Karpas-422 (cell line): ENCODE results near the gene SGIP1. TPM values are rescaled to one million over a fixed set of nuclear protein-coding genes. Genes with fewer than 3 reads are reported as not detected.

Experiments used
- DNase-seq: peaks from one replicate; pipeline ENCODE4 v3.0.0-alpha.2; 2015
- H2AFZ ChIP-seq: fragments of 200-600 bp; sonication (generic); 2 replicates; pipeline ENCODE4 v1.6.1; 2014; ENCODE audit warnings: antibody characterized with exemption, low read length, mixed read lengths
- H3K27ac ChIP-seq: fragments of 200-600 bp; sonication (generic); 2 replicates; pipeline ENCODE4 v1.5.1; 2014; ENCODE audit warnings: mild to moderate bottlenecking, low read length, moderate library complexity
- H3K27me3 ChIP-seq: fragments of 200-600 bp; sonication (generic); 2 replicates; pipeline ENCODE4 v1.6.1; 2014; ENCODE audit warnings: low read length, mixed read lengths
- H3K36me3 ChIP-seq: fragments of 200-600 bp; sonication (generic); 2 replicates; pipeline ENCODE4 v1.6.1; 2014; ENCODE audit warnings: low read length, mixed read lengths; ENCODE audit not compliant: insufficient read depth
- H3K4me1 ChIP-seq: fragments of 200-600 bp; sonication (generic); 2 replicates; pipeline ENCODE4 v1.6.1; 2014; ENCODE audit warnings: mild to moderate bottlenecking, low read length, mixed read lengths
- H3K4me2 ChIP-seq: fragments of 200-600 bp; sonication (generic); 2 replicates; pipeline ENCODE4 v1.6.1; 2014; ENCODE audit warnings: low read length, low read depth, mild to moderate bottlenecking; ENCODE audit not compliant: poor library complexity, severe bottlenecking
- H3K4me3 ChIP-seq: fragments of 200-600 bp; sonication (generic); 2 replicates; pipeline ENCODE4 v1.5.1; 2014; ENCODE audit warnings: mild to moderate bottlenecking, antibody characterized with exemption, low read length, mixed read lengths
- H3K79me2 ChIP-seq: fragments of 200-600 bp; sonication (generic); 2 replicates; pipeline ENCODE4 v1.6.1; 2014; ENCODE audit warnings: mild to moderate bottlenecking, low read length, mixed read lengths
- H3K9ac ChIP-seq: fragments of 200-600 bp; sonication (generic); 2 replicates; pipeline ENCODE4 v1.6.0; 2014; ENCODE audit warnings: low read length
- H3K9me2 ChIP-seq: fragments of 200-600 bp; sonication (generic), shearing (Covaris generic); replicated peaks from 2 replicates; pipeline ENCODE4 v1.6.0; 2014; ENCODE audit warnings: mild to moderate bottlenecking, low read length, moderate library complexity; ENCODE audit not compliant: insufficient read depth
- H3K9me3 ChIP-seq: fragments of 300-700, 200-600 bp; sonication (generic); 2 replicates; pipeline ENCODE4 v1.6.1; 2014; ENCODE audit warnings: low read length, mixed read lengths
- H4K20me1 ChIP-seq: fragments of 200-600 bp; sonication (generic); 2 replicates; pipeline ENCODE4 v1.6.1; 2014; ENCODE audit warnings: mild to moderate bottlenecking, antibody characterized with exemption, low read length, low read depth; ENCODE audit not compliant: insufficient read depth
- total RNA-seq: library from RNA; depleted of rRNA; stranded (reverse); fragments of >200 nt; shearing (Covaris generic); gene quantifications from 2 replicates; pipeline ENCODE4 v1.2.3, GENCODE V29; 2014; ENCODE audit warnings: low replicate concordance

Gene SGIP1
- total RNA-seq, 1 experiment from 2014 or later: not detected

DNA sequence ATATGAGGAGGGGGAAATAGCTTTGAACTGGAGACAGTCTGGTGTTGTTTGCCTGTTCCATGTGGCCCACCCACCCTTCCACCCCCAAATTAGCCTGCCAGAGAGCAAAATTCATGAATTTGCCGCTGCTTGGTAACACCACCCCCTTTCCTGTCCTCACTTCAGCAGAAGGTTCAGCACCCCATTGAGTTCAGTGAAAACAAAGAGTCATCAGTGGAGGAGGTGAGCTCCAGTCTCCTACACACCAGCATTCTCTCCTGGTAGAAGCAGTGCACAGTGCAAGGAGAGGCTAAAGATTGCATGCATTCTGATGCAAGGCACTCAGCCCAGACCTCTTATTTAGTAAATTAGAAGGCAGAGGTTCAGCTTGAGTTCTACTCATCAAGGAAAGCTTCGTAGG, 118.6 kb downstream of the SGIP1 start:
- Histone ChIP-seq H2AFZ (no peak overlapping the region), H3K9ac (no peak overlapping the region), H3K27me3 (no peaks in the 10 kb centered on the region), H3K27ac (no peak overlapping the region), H3K9me2 (no peaks in the 10 kb centered on the region), H3K4me2 (no peak overlapping the region), H3K4me3 (no peak overlapping the region), H3K79me2 (no peaks in the 10 kb centered on the region), H3K9me3 (no peaks in the 10 kb centered on the region), H3K4me1 (peaks cover 3% of the 10 kb centered on the region; the same call in 1 of the 2 replicates), H3K36me3 (no peaks in the 10 kb centered on the region), H4K20me1 (no peaks in the 10 kb centered on the region)
- DNase-seq: no peak

DNA sequence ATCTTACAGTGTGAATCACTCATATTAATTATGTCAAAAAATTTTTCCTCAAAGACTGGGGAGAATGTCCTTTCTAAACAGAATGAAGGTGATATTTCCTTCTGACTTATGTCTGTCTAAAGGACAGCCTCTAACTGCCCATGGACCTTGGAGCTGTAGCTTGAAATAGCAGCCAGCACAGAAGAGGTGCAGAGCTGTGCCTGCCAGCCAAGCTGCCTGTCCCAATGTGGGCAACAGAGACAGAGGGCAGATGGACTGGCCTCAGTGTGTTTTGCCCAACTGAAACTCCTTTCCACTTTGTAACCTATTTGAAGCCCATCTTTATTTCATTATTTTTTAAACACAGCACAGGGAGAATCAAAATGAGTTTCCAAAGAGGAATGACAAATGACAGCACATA, 120.7 kb downstream of the SGIP1 start:
- no peaks in the 10 kb centered on the region for H3K9me2 ChIP-seq
- no peak overlapping the region for H3K27ac ChIP-seq
- no peaks in the 10 kb centered on the region for H3K79me2 ChIP-seq
- H3K9me3 ChIP-seq: no peaks in the 10 kb centered on the region
- no peak overlapping the region for H3K9ac ChIP-seq
- H3K4me1 ChIP-seq: no peaks in the 10 kb centered on the region
- H3K4me3 ChIP-seq: no peak overlapping the region
- H4K20me1 ChIP-seq: no peaks in the 10 kb centered on the region
- H3K36me3 ChIP-seq: no peaks in the 10 kb centered on the region
- H3K4me2 ChIP-seq: no peak overlapping the region
- no peak for DNase-seq
- no peak overlapping the region for H2AFZ ChIP-seq
- H3K27me3 ChIP-seq: no peaks in the 10 kb centered on the region

DNA sequence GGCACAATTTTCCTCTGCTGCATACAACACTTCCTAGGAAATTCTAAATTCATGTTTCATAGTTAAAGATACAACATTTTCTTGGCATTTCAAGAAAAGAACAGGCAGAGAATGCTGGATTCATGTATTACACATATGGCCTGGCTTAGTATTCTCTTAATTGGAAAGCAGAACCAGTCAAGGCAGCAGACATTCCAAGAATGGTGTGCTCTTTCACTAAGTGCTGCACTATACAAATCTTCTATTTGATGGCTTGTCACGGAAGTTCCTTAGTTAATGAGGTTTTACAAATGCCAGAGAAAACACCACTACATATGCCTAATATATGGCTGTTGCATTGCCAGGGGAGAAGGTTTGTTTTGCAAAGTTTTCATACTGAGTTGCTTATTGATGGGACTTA, 137.5 kb downstream of the SGIP1 start:
- H3K4me3 ChIP-seq: no peak overlapping the region
- no peaks in the 10 kb centered on the region for H3K27me3 ChIP-seq
- peaks cover 7% of the 10 kb centered on the region for H3K4me1 ChIP-seq
- no peaks in the 10 kb centered on the region for H4K20me1 ChIP-seq
- H3K9ac ChIP-seq: no peak overlapping the region
- H3K9me2 ChIP-seq: no peaks in the 10 kb centered on the region
- no peak for DNase-seq
- no peak overlapping the region for H3K4me2 ChIP-seq
- no peak overlapping the region for H2AFZ ChIP-seq
- H3K27ac ChIP-seq: no peak overlapping the region
- H3K9me3 ChIP-seq: no peaks in the 10 kb centered on the region
- no peaks in the 10 kb centered on the region for H3K36me3 ChIP-seq
- no peaks in the 10 kb centered on the region for H3K79me2 ChIP-seq

DNA sequence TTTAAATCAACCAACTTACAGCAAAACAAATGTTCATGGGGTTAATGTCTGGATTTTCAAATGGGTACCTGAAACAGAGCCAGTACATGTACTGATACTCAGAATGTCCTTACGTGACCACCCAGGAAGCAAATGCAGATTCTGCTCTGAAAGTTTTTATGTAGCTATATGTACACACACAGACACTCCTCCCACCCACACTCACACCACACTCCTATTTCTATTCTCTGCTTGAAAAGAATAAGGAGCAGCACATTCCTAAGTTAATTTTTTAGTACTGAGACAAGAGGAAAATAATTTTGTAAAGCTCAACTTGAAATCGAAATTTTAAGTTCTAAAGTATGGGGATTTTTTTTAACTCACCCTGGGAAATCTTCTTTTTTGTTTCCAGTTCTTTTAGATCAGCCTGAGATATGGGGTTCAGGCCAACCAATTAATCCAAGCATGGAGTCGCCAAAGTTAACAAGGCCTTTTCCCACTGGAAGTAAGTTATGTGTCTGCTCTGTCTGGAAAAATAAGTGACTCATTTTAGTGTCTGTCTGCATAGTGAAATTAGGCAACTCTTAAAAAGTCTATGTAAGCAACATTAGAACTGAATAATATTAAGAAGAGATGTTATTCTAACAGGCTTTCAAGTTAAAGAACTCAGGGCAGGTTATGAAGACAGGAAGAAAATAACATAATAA, 142.8 kb downstream of the SGIP1 start:
- no peaks in the 10 kb centered on the region for H3K27me3 ChIP-seq
- H3K4me2 ChIP-seq: no peak overlapping the region
- H3K9ac ChIP-seq: no peak overlapping the region
- no peak overlapping the region for H3K4me3 ChIP-seq
- no peak overlapping the region for H3K27ac ChIP-seq
- no peaks in the 10 kb centered on the region for H3K9me2 ChIP-seq
- H3K9me3 ChIP-seq: no peaks in the 10 kb centered on the region
- H3K4me1 ChIP-seq: no peaks in the 10 kb centered on the region; the same call in 1 of the 2 replicates
- H2AFZ ChIP-seq: no peak overlapping the region
- DNase-seq: no peak
- H3K79me2 ChIP-seq: no peaks in the 10 kb centered on the region
- no peaks in the 10 kb centered on the region for H3K36me3 ChIP-seq
- H4K20me1 ChIP-seq: no peaks in the 10 kb centered on the region

DNA sequence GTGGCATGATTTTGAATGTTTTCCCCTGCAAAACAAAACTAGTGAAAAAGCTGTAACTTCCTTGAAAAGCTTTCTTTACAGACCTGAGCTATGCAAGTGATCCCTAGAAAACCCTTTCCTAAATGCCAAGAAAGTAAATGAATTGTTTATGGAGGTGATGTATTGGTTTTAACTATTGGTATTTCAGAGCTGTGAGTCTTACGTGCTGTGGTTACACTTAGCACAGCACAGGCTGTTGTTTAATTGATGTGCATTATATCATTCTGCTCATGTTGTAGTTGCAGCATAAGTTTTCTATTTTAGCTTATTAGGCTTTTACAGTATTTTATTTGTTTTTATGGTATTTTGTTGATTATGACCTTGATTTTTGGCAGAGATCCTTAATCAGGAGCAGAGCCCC, 144.2 kb downstream of the SGIP1 start:
- Histone ChIP-seq H3K4me2 (no peak overlapping the region), H3K36me3 (no peaks in the 10 kb centered on the region), H3K79me2 (no peaks in the 10 kb centered on the region), H3K27me3 (no peaks in the 10 kb centered on the region), H3K9me2 (no peaks in the 10 kb centered on the region), H4K20me1 (no peaks in the 10 kb centered on the region), H3K27ac (no peak overlapping the region), H3K9me3 (no peaks in the 10 kb centered on the region), H3K4me1 (no peaks in the 10 kb centered on the region), H3K4me3 (no peak overlapping the region), H3K9ac (no peak overlapping the region), H2AFZ (no peak overlapping the region)
- DNase-seq: no peak

DNA sequence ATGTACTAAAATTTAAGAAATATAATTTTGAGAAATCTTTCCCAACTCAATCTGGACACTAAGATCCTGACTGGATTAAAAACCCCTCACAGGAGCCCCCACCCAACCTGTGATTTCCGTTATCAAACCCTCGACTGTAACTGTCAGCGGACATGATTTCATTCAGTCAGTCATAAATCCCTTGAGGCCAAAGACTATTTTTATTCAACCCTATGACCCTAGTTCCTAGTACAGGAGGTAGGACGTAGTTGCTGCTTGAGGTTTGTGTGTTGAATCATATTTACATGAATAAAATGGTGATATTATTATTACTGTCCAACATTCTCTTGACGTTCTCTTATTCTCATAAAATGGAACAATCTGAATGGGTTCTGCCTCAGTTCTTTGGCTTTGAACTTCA, 145.2 kb downstream of the SGIP1 start:
- no peaks in the 10 kb centered on the region for H3K4me1 ChIP-seq
- H3K9ac ChIP-seq: no peak overlapping the region
- H2AFZ ChIP-seq: no peak overlapping the region
- H3K36me3 ChIP-seq: no peaks in the 10 kb centered on the region
- H3K79me2 ChIP-seq: no peaks in the 10 kb centered on the region
- H3K4me2 ChIP-seq: no peak overlapping the region
- no peak for DNase-seq
- no peak overlapping the region for H3K27ac ChIP-seq
- H4K20me1 ChIP-seq: no peaks in the 10 kb centered on the region
- H3K9me3 ChIP-seq: no peaks in the 10 kb centered on the region
- no peak overlapping the region for H3K4me3 ChIP-seq
- H3K9me2 ChIP-seq: no peaks in the 10 kb centered on the region
- no peaks in the 10 kb centered on the region for H3K27me3 ChIP-seq

DNA sequence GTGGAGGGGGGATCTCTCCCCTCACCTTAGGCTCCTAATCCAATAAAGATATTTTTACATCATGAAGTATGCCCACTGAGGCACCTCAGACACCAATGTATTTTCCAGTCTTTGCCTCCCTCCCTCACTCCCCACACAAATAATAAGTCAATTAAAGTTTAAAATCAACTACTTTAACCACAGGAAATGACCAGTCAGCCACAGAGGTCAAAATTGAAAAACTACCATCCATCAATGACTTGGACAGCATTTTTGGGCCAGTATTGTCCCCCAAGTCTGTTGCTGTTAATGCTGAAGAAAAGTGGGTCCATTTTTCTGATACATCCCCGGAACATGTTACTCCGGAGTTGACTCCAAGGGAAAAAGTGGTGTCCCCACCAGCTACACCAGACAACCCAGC, 147.7 kb downstream of the SGIP1 start:
- Histone ChIP-seq H4K20me1 (no peaks in the 10 kb centered on the region), H3K79me2 (no peaks in the 10 kb centered on the region), H3K36me3 (no peaks in the 10 kb centered on the region), H3K4me2 (no peak overlapping the region), H3K4me1 (no peaks in the 10 kb centered on the region), H3K4me3 (no peak overlapping the region), H3K9me3 (no peaks in the 10 kb centered on the region), H3K27me3 (no peaks in the 10 kb centered on the region), H3K9ac (no peak overlapping the region), H2AFZ (no peak overlapping the region), H3K27ac (no peak overlapping the region), H3K9me2 (no peaks in the 10 kb centered on the region)
- no peak for DNase-seq

DNA sequence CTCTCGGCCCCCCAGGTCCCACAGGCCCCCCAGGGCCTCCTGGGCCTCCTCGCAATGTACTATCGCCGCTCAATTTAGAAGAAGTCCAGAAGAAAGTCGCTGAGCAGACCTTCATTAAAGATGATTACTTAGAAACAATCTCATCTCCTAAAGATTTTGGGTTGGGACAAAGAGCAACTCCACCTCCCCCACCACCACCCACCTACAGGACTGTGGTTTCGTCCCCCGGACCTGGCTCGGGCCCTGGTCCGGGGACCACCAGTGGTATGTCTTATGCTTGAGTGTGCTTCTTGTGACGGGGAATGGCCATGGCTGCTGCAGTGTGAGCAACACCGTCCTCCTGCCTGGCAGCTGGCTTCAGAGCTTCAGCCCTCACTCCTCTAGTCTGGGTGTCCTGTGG, 148.2 kb downstream of the SGIP1 start:
- no peaks in the 10 kb centered on the region for H3K9me2 ChIP-seq
- no peaks in the 10 kb centered on the region for H4K20me1 ChIP-seq
- H3K36me3 ChIP-seq: no peaks in the 10 kb centered on the region
- DNase-seq: no peak
- no peak overlapping the region for H3K4me3 ChIP-seq
- no peak overlapping the region for H2AFZ ChIP-seq
- H3K4me1 ChIP-seq: no peaks in the 10 kb centered on the region
- no peaks in the 10 kb centered on the region for H3K9me3 ChIP-seq
- H3K4me2 ChIP-seq: no peak overlapping the region
- H3K9ac ChIP-seq: no peak overlapping the region
- H3K27ac ChIP-seq: no peak overlapping the region
- no peaks in the 10 kb centered on the region for H3K79me2 ChIP-seq
- no peaks in the 10 kb centered on the region for H3K27me3 ChIP-seq
